Measurements from ENCODE around the gene SCIN. TPM values are rescaled to one million over a fixed set of nuclear protein-coding genes. Genes with fewer than 3 reads are reported as not detected.
"Not testable (repeated sequence)": the region's sequence is repeated elsewhere in the genome, so short reads cannot be mapped to it uniquely, and the experiment has no call there.

The SCIN gene
- total RNA-seq, 2 experiments from 2014 or later, result 0.05 to 0.36 TPM

DNA sequence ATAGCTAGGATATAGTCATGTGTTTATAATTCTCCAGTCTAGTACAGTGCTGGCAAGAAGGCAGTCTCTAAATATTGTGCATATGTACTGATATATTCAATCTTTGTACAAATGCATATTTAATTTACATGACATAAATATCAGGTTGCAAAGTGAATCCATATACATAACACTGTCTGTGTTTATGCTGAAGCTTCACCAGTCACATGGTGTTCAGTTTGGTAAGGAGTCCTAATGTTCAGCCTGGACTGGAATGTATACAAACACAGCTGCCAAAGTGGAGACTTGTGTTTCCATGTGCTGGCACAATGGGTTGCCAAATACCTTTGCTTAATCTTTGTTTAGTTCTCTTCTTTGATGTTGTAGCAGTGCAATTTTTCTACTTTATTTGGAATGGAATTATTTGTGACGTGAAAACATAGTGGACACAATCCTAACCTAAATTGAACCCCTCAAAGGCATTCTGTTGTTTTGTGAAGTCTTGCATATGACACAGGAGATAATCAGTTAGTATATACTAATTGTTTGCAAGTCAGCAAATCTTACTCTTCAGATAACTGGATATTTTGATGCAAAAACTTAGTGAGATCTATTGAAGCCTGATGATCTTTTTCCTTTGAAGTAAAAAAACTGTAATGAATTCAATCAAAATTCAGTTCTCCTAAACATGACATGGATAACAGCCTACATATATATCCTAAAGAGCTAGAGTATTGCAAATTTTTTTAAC is 99.6 kb downstream of the SCIN start:
- intact Hi-C loops (cut with micrococcal nuclease), result no loop called here
- no peak for DNase-seq
- CTCF ChIA-PET, result no interaction called here
- no peaks in the 10 kb centered on the region for H3K9me3 Mint-ChIP-seq
- H3K27ac Mint-ChIP-seq, result no peak overlapping the region
- H3K4me3 Mint-ChIP-seq, result no peak overlapping the region
- H3K36me3 Mint-ChIP-seq (ENCODE audit: low read depth), result no peaks in the 10 kb centered on the region
- H3K4me1 Mint-ChIP-seq (ENCODE audit: low read depth), result peaks cover 6% of the 10 kb centered on the region
- no peaks in the 10 kb centered on the region for H3K27me3 Mint-ChIP-seq (ENCODE audit: low read depth)

DNA sequence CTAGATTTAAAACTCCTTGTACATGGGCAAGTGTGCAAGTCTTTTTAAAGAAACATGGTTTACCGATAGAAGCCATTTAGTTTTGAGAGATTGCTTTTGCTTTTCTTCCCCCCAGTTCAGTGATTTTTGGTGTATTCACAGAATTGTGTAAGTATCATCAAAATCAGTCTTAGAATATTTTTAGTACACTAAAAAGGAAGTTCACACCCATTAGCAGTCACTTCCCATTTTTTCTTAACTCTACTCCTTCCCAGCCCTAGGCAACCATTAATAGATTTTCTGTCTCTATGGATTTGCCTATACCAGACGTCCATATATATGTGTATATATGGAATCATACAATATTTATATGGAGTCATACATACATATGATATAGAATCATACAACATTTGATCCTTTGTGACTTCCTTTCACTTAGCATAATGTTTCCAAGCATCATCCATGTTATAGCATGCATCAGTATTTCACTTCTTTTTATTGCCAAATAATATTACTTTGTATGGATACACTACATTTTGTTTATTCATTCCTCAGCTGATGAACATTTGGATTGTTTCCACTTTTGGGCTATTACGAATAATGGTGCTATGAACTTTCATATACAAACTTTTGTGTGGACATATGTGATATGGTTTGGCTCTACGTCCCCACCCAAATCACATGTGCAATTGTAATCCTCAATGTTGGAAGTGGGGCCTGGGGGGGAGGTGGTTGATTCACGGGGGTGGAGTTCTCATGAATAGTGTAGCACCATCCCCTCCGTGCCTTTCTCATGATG is 100.4 kb downstream of the SCIN start:
- CTCF ChIA-PET, result interaction anchor here (0.9 to 1.0 kb wide), 2 partner anchors 12 to 589 kb away, joined by 3 read pairs; no protein-coding TSS in a partner anchor
- Mint-ChIP-seq H3K27ac (no peak overlapping the region), H3K9me3 (no peaks in the 10 kb centered on the region), H3K36me3 (ENCODE audit: low read depth) (no peaks in the 10 kb centered on the region), H3K4me3 (no peak overlapping the region), H3K4me1 (ENCODE audit: low read depth) (peaks cover 8% of the 10 kb centered on the region), H3K27me3 (ENCODE audit: low read depth) (no peaks in the 10 kb centered on the region)
- intact Hi-C loops (cut with micrococcal nuclease), result no loop called here
- no peak for DNase-seq

DNA sequence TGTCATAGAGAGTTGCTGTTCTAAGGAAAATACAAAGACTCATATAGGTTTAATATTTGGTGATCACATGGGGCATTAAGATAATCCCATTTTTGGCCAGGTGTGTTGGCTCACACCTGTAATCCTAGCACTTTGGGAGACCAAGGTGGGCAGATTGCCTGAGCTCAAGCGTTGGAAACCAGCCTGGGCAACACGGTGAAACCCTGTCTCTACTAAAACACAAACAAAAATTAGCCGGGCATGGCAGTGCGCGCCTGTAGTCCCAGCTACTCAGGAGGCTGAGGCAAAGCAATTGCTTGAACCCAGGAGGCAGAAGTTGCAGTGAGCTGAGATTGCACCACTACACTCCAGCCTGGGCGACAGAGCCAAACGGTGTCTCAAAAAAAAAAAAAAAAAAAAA is 102.9 kb downstream of the SCIN start:
- H3K9me3 Mint-ChIP-seq; H3K27me3 Mint-ChIP-seq (ENCODE audit: low read depth); DNase-seq; H3K4me3 Mint-ChIP-seq; H3K27ac Mint-ChIP-seq; H3K4me1 Mint-ChIP-seq (ENCODE audit: low read depth); intact Hi-C loops (cut with micrococcal nuclease); H3K36me3 Mint-ChIP-seq (ENCODE audit: low read depth): not testable (repeated sequence)
- CTCF ChIA-PET, result interaction anchor here (0.6 kb wide), 1 partner anchor 331 kb away, joined by 4 read pairs; no protein-coding TSS in a partner anchor

DNA sequence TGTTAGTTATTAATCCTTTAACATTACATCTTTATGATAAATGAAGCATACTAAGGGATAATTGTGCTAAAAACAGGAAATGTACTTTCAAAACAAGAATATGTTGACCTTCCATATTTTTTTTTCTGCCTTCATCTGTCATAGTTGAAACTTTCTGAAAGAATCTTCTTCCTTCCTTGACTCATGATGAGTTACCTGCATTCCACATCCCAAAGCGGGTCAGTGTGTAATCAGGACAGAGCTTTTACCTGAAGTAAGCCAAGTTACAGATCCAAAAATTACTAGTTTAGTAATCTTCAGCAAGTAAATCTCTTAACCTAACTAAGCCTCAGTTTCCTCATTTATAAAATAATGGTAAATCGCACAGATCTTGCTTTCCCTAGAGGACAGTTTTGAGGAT is 103.5 kb downstream of the SCIN start:
- no peak for DNase-seq
- Mint-ChIP-seq H3K27me3 (ENCODE audit: low read depth) (no peaks in the 10 kb centered on the region), H3K27ac (no peak overlapping the region), H3K4me1 (ENCODE audit: low read depth) (peaks cover 8% of the 10 kb centered on the region), H3K36me3 (ENCODE audit: low read depth) (no peaks in the 10 kb centered on the region), H3K4me3 (no peak overlapping the region), H3K9me3 (no peaks in the 10 kb centered on the region)
- intact Hi-C loops (cut with micrococcal nuclease), result no loop called here
- CTCF ChIA-PET, result interaction anchor here (0.7 to 1.2 kb wide), 3 partner anchors 11 to 569 kb away, joined by 3 to 4 read pairs (median 3); no protein-coding TSS in a partner anchor

DNA sequence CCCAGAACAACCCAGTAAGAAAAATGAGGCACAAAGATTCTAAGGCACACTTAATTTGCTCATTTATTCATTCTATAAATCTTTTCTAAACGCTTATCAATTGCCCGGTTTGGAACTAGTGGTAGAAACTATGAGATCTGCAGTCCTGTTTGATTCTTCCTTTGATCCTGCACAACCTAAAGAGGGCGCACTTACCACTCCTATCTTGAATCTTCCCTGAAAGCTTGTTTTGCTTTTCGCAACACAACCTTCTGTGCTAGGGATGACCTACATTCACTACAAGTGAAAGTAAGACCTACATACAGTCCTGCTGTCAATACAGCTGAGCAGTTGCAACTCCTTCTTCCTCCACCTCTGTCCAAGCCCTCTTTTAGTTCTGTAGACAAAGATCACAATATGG is 104.3 kb downstream of the SCIN start:
- Mint-ChIP-seq H3K4me3 (no peak overlapping the region), H3K9me3 (no peaks in the 10 kb centered on the region), H3K27me3 (ENCODE audit: low read depth) (no peaks in the 10 kb centered on the region), H3K36me3 (ENCODE audit: low read depth) (no peaks in the 10 kb centered on the region), H3K4me1 (ENCODE audit: low read depth) (peaks cover 8% of the 10 kb centered on the region), H3K27ac (no peak overlapping the region)
- CTCF ChIA-PET, result interaction anchor here (0.6 to 1.5 kb wide), 7 partner anchors 10 to 582 kb away, joined by 3 to 4 read pairs (median 3); no protein-coding TSS in a partner anchor
- DNase-seq, result peak; percentile 65
- intact Hi-C loops (cut with micrococcal nuclease), result no loop called here

DNA sequence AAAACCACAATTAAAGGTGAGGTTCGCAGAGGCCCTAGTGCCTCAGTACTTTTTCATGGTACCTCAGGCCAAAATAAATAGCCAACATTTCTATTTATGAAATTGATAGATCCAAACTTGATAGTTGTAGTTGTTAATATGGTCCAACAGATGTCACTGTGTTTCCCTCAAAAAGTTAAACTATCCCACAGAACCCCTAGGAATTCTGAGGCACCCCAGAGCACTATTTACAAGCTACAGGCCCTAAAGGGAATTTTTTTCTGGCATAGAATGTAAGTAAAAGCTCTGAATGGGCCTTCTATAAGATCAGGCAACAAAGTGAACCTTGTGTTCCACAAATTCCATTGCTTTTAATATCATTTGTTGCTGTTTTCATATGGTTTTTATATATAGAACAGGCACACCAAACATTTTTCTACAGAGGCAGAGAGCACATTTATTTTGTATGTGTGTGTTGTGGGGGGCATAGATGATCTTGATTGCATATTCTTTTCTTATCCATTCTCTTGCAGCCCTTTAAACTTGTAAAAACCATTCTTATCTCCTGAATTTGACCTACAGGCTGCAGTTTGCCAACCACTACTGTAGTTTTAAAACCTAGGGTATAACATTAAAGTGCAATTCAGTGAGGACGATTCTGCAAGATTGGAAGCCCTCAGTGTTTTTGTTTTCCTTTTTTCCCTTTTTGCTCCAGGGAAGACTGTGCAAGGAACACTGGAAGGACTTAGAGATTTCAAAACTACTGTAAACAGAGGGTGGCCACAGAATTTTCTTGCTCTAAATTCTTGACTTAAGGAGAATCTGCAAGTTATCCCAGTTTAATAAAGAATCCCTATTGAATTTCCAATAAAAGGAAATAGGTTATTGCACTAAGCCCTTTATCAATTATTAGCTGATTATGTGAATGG is 113.4 kb downstream of the SCIN start:
- CTCF ChIA-PET, result interaction anchor here (0.7 to 3.0 kb wide), 9 partner anchors 8 to 496 kb away, joined by 3 to 9 read pairs (median 3); no protein-coding TSS in a partner anchor
- intact Hi-C loops (cut with micrococcal nuclease), result no loop called here

DNA sequence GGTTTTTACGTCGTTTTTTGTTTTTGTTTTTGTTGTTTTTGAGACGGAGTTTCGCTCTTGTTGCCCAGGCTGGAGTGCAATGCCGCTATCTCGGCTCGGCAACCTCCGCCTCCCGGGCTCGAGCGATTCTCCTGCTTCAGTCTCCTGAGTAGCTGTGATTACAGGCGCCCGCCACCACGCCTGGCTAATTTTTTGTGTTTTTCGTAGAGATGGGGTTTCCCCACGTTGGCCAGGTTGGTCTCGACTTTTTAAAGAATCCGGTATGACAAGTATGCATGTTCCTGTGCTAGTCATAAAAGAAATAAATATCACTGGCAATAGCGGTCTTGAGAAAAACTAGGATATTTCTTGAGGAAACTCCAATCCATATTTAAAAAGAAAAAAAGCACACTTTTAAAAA is 114.2 kb downstream of the SCIN start:
- Mint-ChIP-seq H3K4me3 (no peak overlapping the region), H3K27ac (no peak overlapping the region)
- intact Hi-C loops (cut with micrococcal nuclease), result no loop called here

More for the DNA sequence above, 113.4 kb downstream of the SCIN start:
- H3K4me3 Mint-ChIP-seq, result no peak overlapping the region
- no peaks in the 10 kb centered on the region for H3K9me3 Mint-ChIP-seq
- H3K4me1 Mint-ChIP-seq (ENCODE audit: low read depth), result peaks cover 21% of the 10 kb centered on the region
- H3K27me3 Mint-ChIP-seq (ENCODE audit: low read depth), result no peaks in the 10 kb centered on the region
- H3K36me3 Mint-ChIP-seq (ENCODE audit: low read depth), result peaks cover 3% of the 10 kb centered on the region
- no peak overlapping the region for H3K27ac Mint-ChIP-seq
- no peak for DNase-seq

DNA sequence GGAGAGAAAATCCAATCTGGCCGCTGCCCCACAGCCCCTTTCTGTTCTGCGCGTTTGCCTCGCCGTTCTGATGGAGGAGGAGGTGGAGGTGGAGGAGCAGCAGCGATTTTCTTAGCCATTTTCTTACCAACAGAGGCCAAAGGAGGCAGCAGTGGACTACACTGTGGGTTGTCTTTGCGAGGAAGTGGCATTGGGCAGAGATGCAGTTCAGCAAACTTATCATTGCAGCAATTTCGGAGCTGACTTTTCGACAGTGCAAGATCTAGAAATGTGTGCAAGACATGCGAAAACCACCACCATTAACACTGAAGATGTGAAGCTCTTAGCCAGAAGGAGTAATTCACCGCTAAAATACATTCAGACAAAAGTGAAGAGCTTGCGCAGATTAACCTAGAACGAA is 115.0 kb downstream of the SCIN start:
- DNase-seq, result peak; percentile 49
- Mint-ChIP-seq H3K27me3 (ENCODE audit: low read depth) (no peaks in the 10 kb centered on the region), H3K27ac (peak overlapping the region; percentile 61), H3K36me3 (ENCODE audit: low read depth) (peaks cover 3% of the 10 kb centered on the region), H3K4me3 (peak overlapping the region; percentile 64), H3K4me1 (ENCODE audit: low read depth) (peaks cover 26% of the 10 kb centered on the region), H3K9me3 (no peaks in the 10 kb centered on the region)
- intact Hi-C loops (cut with micrococcal nuclease), result no loop called here
- CTCF ChIA-PET, result interaction anchor here (0.6 to 3.0 kb wide), 7 partner anchors 10 to 992 kb away, joined by 3 to 11 read pairs (median 3); no protein-coding TSS in a partner anchor

More for the DNA sequence above, 114.2 kb downstream of the SCIN start:
- Mint-ChIP-seq H3K4me1 (ENCODE audit: low read depth) (peaks cover 24% of the 10 kb centered on the region), H3K36me3 (ENCODE audit: low read depth) (peaks cover 3% of the 10 kb centered on the region), H3K27me3 (ENCODE audit: low read depth) (no peaks in the 10 kb centered on the region), H3K9me3 (no peaks in the 10 kb centered on the region)
- CTCF ChIA-PET, result interaction anchor here (0.7 to 3.0 kb wide), 7 partner anchors 9 to 495 kb away, joined by 3 to 9 read pairs (median 3); no protein-coding TSS in a partner anchor
- DNase-seq, result no peak

DNA sequence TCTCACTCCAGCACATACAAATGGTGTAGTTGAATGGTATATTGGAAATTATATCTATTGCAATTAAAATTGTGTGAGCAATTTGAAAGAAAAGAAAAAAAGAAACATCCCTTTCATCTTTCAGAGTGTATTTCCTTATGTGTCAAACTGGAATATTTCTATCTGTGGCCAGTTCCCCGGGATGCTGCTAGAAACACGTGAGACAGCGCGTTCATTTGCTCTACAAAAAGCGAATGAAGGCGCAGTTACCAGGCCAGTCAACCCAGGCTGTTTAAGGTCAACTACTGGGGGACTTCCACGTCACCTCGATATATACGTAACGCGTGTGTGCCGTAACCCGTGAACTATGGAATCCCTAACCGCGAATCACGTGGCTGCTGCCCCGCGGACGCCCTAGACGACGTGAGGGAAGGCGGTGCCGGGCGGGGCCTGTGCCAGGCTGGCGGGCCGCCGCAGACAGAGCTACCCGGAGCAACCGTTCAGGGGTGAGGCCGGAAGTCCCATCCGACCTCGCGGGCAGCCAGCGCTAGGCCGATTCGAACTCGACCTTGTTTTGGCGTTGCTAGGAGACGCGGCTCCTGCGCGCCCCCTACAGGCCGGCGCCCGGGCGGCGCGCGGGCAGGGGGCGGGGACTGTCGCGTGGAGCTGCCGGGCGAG is 115.8 kb downstream of the SCIN start:
- peak overlapping the region; percentile 96 for H3K4me3 Mint-ChIP-seq
- CTCF ChIA-PET, result interaction anchor here (0.6 to 3.0 kb wide), 18 partner anchors 10 to 575 kb away, joined by 3 to 11 read pairs (median 3); no protein-coding TSS in a partner anchor
- H3K9me3 Mint-ChIP-seq, result no peaks in the 10 kb centered on the region
- peak; percentile 95 for DNase-seq
- intact Hi-C loops (cut with micrococcal nuclease), result loop anchor here (1.0 to 2.0 kb wide), 8 partner anchors 33 to 1713 kb away; partner anchors contain the start of genes PHF14, TMEM106B and VWDE
- H3K27ac Mint-ChIP-seq, result peak overlapping the region; percentile 92
- peaks cover 3% of the 10 kb centered on the region for H3K36me3 Mint-ChIP-seq (ENCODE audit: low read depth)
- no peaks in the 10 kb centered on the region for H3K27me3 Mint-ChIP-seq (ENCODE audit: low read depth)
- peaks cover 26% of the 10 kb centered on the region for H3K4me1 Mint-ChIP-seq (ENCODE audit: low read depth)

DNA sequence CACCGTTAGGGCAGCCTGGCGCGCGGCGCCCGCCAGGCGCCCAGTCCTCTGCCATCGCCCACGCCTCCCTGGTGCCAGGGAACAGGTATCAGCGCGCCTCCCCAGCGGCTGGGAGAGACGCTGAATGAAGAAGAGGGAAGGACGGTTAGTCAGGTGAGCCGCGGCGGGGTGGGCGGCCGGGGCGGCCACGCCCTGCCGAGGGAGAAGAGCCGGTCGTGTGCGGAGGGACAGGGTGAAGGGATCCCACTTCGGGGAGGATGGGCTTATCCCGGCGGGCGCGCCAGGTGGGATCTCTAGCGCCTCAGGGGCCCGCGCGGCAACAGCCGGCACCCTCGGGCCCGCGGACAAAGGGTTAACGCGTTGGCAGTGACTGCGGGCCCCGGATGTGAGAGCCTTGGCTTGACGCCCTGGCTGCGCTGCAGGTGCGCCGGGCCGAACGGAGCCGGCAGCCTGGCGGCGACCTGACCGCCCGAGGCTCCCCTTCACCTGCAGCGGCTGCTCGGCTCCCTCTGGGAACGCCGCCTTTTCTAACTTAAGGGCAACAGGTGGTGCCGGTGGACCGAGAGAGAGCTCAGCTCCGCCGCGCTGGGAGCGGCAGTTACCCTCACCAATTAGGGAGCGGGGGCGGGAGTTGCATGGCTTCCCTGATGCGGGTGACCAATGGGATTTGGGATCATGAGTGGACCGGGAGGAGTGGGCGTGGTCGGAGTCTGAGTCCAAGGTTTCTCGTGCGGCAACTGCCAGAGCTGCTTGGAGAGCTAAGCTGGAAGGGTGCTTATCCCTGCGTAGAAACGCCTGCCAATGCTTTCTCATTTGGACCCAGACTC is 116.6 kb downstream of the SCIN start, which contains the start of gene ARL4A:
Gene ARL4A (plus strand): TSS at position 743 of the 827 bp plus-strand sequence. CDS start 622 bp downstream, outside the sequence.
- Mint-ChIP-seq H3K36me3 (ENCODE audit: low read depth) (peaks cover 3% of the 10 kb centered on the region), H3K9me3 (no peaks in the 10 kb centered on the region), H3K4me1 (ENCODE audit: low read depth) (peaks cover 26% of the 10 kb centered on the region), H3K27ac (peak within 1 kb of the TSS; percentile 92), H3K27me3 (ENCODE audit: low read depth) (no peaks in the 10 kb centered on the region), H3K4me3 (peak within 1 kb of the TSS; percentile 96)
- DNase-seq, result peak; percentile 97
- CTCF ChIA-PET, result interaction anchor here (0.6 to 3.0 kb wide), 18 partner anchors 10 to 572 kb away, joined by 3 to 11 read pairs (median 3); no protein-coding TSS in a partner anchor
- intact Hi-C loops (cut with micrococcal nuclease), result loop anchor here (1.0 to 2.0 kb wide), 11 partner anchors 32 to 1714 kb away; partner anchors contain the start of genes PHF14, TMEM106B and VWDE

Measured in activated naive CD4-positive, alpha-beta T cell treated with anti-CD3 and anti-CD28 coated beads for 36 hours (primary cell).